Activated CD8-positive, alpha-beta T cell treated with anti-CD3 and anti-CD28 coated beads, Interleukin-2, amount 10 ng/mL, durations not matched to agents 7 days and 5 days (primary cell): ENCODE measurements around the gene APOBEC4. TPM values are rescaled to one million over a fixed set of nuclear protein-coding genes. Genes with fewer than 3 reads are reported as not detected.

Experiments
- ATAC-seq: fragments of 150-1000 bp; cut with Tn5 transposase; one replicate; pipeline ENCODE4 v1.10.0; 2021; ENCODE audit warnings: moderate library complexity
- CTCF ChIA-PET: fragments of 350-600 bp; sonication (Branson Sonifier 250); formaldehyde crosslinking; loops from one replicate; lab custom pipeline; 2021; ENCODE audit warnings: antibody characterized with exemption; lab: Charles Lee
- POLR2A ChIA-PET: fragments of 350-600 bp; sonication (Branson Sonifier 250); formaldehyde crosslinking; loops from one replicate; lab custom pipeline; 2021; ENCODE audit warnings: antibody characterized with exemption; lab: Charles Lee
- DNase-seq: peaks from one replicate; pipeline ENCODE4 v3.0.0-alpha.2; 2020
- H3K27ac Mint-ChIP-seq: one replicate; pipeline ENCODE4 v1.8.0; 2021; ENCODE audit warnings: mild to moderate bottlenecking, mixed read lengths
- H3K27me3 Mint-ChIP-seq: one replicate; pipeline ENCODE4 v1.8.0; 2021; ENCODE audit warnings: low read depth, mixed read lengths
- H3K36me3 Mint-ChIP-seq: one replicate; pipeline ENCODE4 v1.8.0; 2021; ENCODE audit warnings: low read depth, mixed read lengths
- H3K4me1 Mint-ChIP-seq: one replicate; pipeline ENCODE4 v1.8.0; 2021; ENCODE audit warnings: low read depth, mixed read lengths
- H3K4me3 Mint-ChIP-seq: one replicate; pipeline ENCODE4 v1.8.0; 2021; ENCODE audit warnings: mild to moderate bottlenecking, mixed read lengths
- H3K9me3 Mint-ChIP-seq: one replicate; pipeline ENCODE4 v1.8.0; 2022; ENCODE audit warnings: mixed read lengths; ENCODE audit not compliant: insufficient read depth
- total RNA-seq, 2 experiments: library from RNA; stranded (reverse); gene quantifications; one replicate each; pipeline ENCODE4 v1.2.3, GENCODE V29; 2021

Gene APOBEC4
- total RNA-seq, 2 experiments from 2014 or later: not detected

GRCh38 chr1:183674339-183674738, 21.2 kb upstream of the APOBEC4 start:
- no peaks in the 10 kb centered on the region for H3K4me1 Mint-ChIP-seq
- peaks cover 13% of the 10 kb centered on the region for H3K27me3 Mint-ChIP-seq
- peaks cover 4% of the 10 kb centered on the region for H3K9me3 Mint-ChIP-seq
- ATAC-seq (no peak), DNase-seq (no peak)
- H3K27ac Mint-ChIP-seq: no peak overlapping the region
- ChIA-PET CTCF (interaction anchor here (1.0 to 4.8 kb wide), 3 partner anchors 11 to 242 kb away, joined by 3 to 24 read pairs (median 5); no protein-coding TSS in a partner anchor), POLR2A (no interaction called here)
- no peak overlapping the region for H3K4me3 Mint-ChIP-seq
- H3K36me3 Mint-ChIP-seq: no peaks in the 10 kb centered on the region

- Mint-ChIP-seq H3K9me3 (peaks cover 4% of the 10 kb centered on the region), H3K27me3 (peaks cover 13% of the 10 kb centered on the region), H3K4me1 (no peaks in the 10 kb centered on the region), H3K4me3 (no peak overlapping the region), H3K27ac (no peak overlapping the region), H3K36me3 (no peaks in the 10 kb centered on the region)
- ATAC-seq (no peak), DNase-seq (no peak)
- POLR2A ChIA-PET: no interaction called here
- CTCF ChIA-PET: interaction anchor here (1.0 to 4.8 kb wide), 3 partner anchors 12 to 242 kb away, joined by 3 to 24 read pairs (median 5); no protein-coding TSS in a partner anchor
Measured at GRCh38 chr1:183673605-183674323, 20.6 kb upstream of the APOBEC4 start.

DNA sequence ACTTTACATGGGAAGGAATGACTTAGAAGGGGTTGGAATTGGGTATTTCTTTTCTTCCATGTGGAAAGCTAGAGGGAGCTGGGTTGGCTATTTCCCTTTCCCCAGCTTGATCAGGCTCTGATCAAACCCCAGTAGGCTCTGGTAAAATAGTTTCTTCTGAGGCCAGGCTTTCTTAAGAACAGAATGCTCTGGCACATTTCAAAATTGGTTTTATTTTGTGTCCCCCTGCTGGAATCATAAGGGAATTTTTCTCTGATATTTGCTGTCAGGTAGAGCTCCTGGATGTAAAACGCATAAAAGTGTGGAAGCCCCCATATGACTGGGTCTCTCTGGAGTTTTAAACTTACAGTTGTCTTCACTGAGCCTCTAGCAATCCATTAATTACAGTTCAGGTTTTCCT, 17.1 kb upstream of the APOBEC4 start:
- Mint-ChIP-seq H3K27ac (no peak overlapping the region), H3K4me3 (no peak overlapping the region), H3K9me3 (peaks cover 4% of the 10 kb centered on the region), H3K27me3 (peaks cover 6% of the 10 kb centered on the region), H3K4me1 (no peaks in the 10 kb centered on the region), H3K36me3 (no peaks in the 10 kb centered on the region)
- POLR2A ChIA-PET: no interaction called here
- CTCF ChIA-PET: interaction anchor here (1.1 to 3.6 kb wide), 2 partner anchors 15 kb away, joined by 7 to 18 read pairs; no protein-coding TSS in a partner anchor
- ATAC-seq (no peak), DNase-seq (no peak)

DNA sequence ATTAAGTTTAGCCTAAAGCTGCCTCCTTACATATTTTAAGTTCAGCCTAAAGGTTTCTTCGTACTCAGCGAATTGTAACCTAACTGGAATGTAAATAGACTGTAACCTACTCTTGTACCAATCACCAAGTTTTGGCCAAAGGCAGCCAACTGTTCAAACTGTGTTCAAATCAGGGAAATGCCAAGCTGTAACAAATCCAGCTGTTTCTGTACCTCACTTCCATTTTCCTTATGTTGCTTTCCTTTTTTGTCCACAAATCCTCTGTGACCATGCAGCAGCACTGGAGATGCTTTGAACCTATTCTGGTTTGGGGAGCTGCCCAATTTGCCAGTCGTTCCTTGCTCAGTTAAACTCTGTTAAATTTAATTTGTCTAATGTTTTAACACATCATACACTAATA, 3.2 kb upstream of the APOBEC4 start:
- ChIA-PET CTCF (interaction anchor here (1.1 to 6.2 kb wide), 21 partner anchors 9 to 264 kb away, joined by 3 to 188 read pairs (median 10); no protein-coding TSS in a partner anchor), POLR2A (interaction anchor here (2.3 to 5.9 kb wide), 2 partner anchors 22 to 259 kb away, joined by 6 to 29 read pairs; partner anchors contain the start of gene ARPC5)
- H3K9me3 Mint-ChIP-seq: no peaks in the 10 kb centered on the region
- no peak for ATAC-seq
- no peak for DNase-seq
- H3K4me3 Mint-ChIP-seq: no peak overlapping the region
- peaks cover 36% of the 10 kb centered on the region for H3K4me1 Mint-ChIP-seq
- H3K27ac Mint-ChIP-seq: no peak overlapping the region
- H3K27me3 Mint-ChIP-seq: peaks cover 7% of the 10 kb centered on the region
- H3K36me3 Mint-ChIP-seq: no peaks in the 10 kb centered on the region

DNA sequence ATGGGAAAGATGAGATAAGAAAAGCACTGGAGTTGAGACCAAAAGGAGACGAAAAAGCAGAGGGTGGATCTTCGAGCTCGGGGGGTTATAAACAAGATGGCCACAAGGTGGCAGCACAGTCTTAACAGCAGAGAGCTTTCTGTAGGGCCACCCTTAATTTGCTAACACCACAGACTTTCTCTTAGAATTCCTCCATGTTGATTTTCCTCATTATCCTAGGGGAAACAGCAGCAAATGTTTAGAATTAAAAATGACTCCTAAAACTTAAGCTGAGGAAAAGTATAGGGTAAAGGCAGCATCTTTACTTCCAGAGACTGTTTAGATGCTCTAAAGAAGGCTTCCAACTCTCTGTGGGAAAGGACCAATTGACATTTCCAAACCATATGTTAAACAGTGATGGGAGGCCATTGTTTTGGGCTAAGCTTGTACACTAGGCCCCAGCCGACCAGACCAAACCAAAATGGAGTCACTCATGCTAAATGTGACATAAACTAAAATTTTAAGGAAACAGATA, 2.5 kb upstream of the APOBEC4 start:
- Mint-ChIP-seq H3K9me3 (no peaks in the 10 kb centered on the region), H3K36me3 (no peaks in the 10 kb centered on the region), H3K27ac (no peak overlapping the region), H3K4me3 (no peak overlapping the region), H3K4me1 (peaks cover 39% of the 10 kb centered on the region), H3K27me3 (peaks cover 4% of the 10 kb centered on the region)
- DNase-seq (peak; percentile 82), ATAC-seq (peak; percentile 70)
- CTCF ChIA-PET: interaction anchor here (0.7 to 6.2 kb wide), 50 partner anchors 8 to 1008 kb away, joined by 3 to 188 read pairs (median 4); partner anchors contain the start of genes ARPC5 and TSEN15
- POLR2A ChIA-PET: interaction anchor here (2.3 to 5.9 kb wide), 2 partner anchors 21 to 260 kb away, joined by 6 to 29 read pairs; partner anchors contain the start of gene ARPC5

DNA sequence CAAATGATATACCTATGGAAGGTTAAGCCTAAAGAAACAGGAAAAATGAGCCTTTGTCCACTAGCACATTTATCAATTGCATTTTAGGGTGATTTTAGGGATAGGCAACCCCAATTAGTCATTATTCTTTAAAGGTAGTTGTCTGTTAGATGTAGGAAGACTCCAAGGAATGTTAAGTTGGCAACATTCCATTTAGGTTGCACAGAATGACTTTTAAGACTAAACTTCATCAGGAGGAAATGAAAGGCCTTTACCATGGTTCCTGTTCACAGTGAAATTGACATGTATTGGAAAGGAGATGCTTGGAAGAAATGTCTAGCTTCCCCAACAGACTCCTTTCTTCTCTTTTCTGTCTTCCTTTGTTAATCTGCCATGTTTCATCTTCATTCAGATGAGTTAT, 1.6 kb upstream of the APOBEC4 start:
- ATAC-seq (no peak), DNase-seq (no peak)
- Mint-ChIP-seq H3K36me3 (no peaks in the 10 kb centered on the region), H3K27ac (no peak overlapping the region), H3K4me1 (peaks cover 39% of the 10 kb centered on the region), H3K4me3 (no peak overlapping the region), H3K27me3 (no peaks in the 10 kb centered on the region), H3K9me3 (no peaks in the 10 kb centered on the region)
- ChIA-PET POLR2A (interaction anchor here (0.7 to 5.9 kb wide), 4 partner anchors 10 to 261 kb away, joined by 3 to 29 read pairs (median 4); partner anchors contain the start of gene ARPC5), CTCF (interaction anchor here (0.6 to 6.2 kb wide), 35 partner anchors 7 to 400 kb away, joined by 3 to 188 read pairs (median 6); partner anchors contain the start of genes ARPC5 and TSEN15)

GRCh38 chr1:183653876-183654451, 848 bp upstream of the APOBEC4 start:
- Mint-ChIP-seq H3K4me3 (no peak overlapping the region), H3K27me3 (no peaks in the 10 kb centered on the region), H3K4me1 (peaks cover 39% of the 10 kb centered on the region), H3K9me3 (no peaks in the 10 kb centered on the region), H3K36me3 (no peaks in the 10 kb centered on the region), H3K27ac (peak overlapping the region; percentile 19)
- ATAC-seq (no peak), DNase-seq (no peak)
- CTCF ChIA-PET: interaction anchor here (1.1 to 6.2 kb wide), 18 partner anchors 9 to 302 kb away, joined by 3 to 188 read pairs (median 10); no protein-coding TSS in a partner anchor
- POLR2A ChIA-PET: interaction anchor here (0.7 to 5.9 kb wide), 3 partner anchors 11 to 136 kb away, joined by 3 to 29 read pairs (median 3); partner anchors contain the start of gene ARPC5

- Mint-ChIP-seq H3K36me3 (no peaks in the 10 kb centered on the region), H3K9me3 (no peaks in the 10 kb centered on the region), H3K27me3 (no peaks in the 10 kb centered on the region), H3K4me1 (peaks cover 39% of the 10 kb centered on the region), H3K4me3 (no peak overlapping the region), H3K27ac (no peak overlapping the region)
- no peak for ATAC-seq
- ChIA-PET CTCF (interaction anchor here (0.8 to 6.2 kb wide), 9 partner anchors 16 to 262 kb away, joined by 3 to 188 read pairs (median 8); no protein-coding TSS in a partner anchor), POLR2A (interaction anchor here (5.9 kb wide), 1 partner anchor 19 kb away, joined by 29 read pairs; the partner anchor contains the start of gene ARPC5)
- DNase-seq: no peak
Measured at GRCh38 chr1:183653462-183653794, 312 bp upstream of the APOBEC4 start.

GRCh38 chr1:183652107-183652506, 1.0 kb downstream of the APOBEC4 start:
- no peaks in the 10 kb centered on the region for H3K27me3 Mint-ChIP-seq
- H3K36me3 Mint-ChIP-seq: no peaks in the 10 kb centered on the region
- ATAC-seq: peak; percentile 49
- DNase-seq: no peak
- H3K27ac Mint-ChIP-seq: peak overlapping the region; percentile 73
- ChIA-PET CTCF (interaction anchor here (1.4 to 6.2 kb wide), 4 partner anchors 19 to 263 kb away, joined by 3 to 188 read pairs (median 92); no protein-coding TSS in a partner anchor), POLR2A (interaction anchor here (5.9 kb wide), 1 partner anchor 18 kb away, joined by 29 read pairs; the partner anchor contains the start of gene ARPC5)
- H3K9me3 Mint-ChIP-seq: no peaks in the 10 kb centered on the region
- peaks cover 39% of the 10 kb centered on the region for H3K4me1 Mint-ChIP-seq
- H3K4me3 Mint-ChIP-seq: no peak overlapping the region

DNA sequence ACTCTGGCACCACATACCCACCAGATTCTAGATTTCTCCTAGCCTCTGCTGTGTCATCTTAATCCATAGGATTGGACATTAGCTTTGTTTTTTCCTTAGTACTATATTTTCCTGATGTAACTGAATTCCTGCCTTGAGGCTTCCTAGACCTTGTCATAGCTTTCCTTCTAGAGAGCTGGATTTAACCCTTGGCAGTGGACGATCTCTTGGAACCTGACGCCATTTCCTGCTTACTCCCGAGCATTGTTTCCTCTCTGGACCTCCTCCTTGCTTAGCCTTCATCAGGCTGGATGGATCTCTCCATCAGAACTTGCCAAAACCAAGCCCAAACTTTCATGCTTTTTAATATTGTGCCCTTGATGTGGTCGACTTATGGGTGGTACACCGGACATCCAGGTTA, 1.5 kb downstream of the APOBEC4 start:
- Mint-ChIP-seq H3K27ac (no peak overlapping the region), H3K4me1 (peaks cover 39% of the 10 kb centered on the region), H3K36me3 (no peaks in the 10 kb centered on the region), H3K9me3 (no peaks in the 10 kb centered on the region), H3K27me3 (no peaks in the 10 kb centered on the region), H3K4me3 (no peak overlapping the region)
- DNase-seq: no peak
- POLR2A ChIA-PET: interaction anchor here (5.9 kb wide), 1 partner anchor 17 kb away, joined by 29 read pairs; the partner anchor contains the start of gene ARPC5
- no peak for ATAC-seq
- CTCF ChIA-PET: interaction anchor here (1.4 to 6.2 kb wide), 4 partner anchors 19 to 264 kb away, joined by 3 to 188 read pairs (median 92); no protein-coding TSS in a partner anchor

- no peak for DNase-seq
- no peak overlapping the region for H3K4me3 Mint-ChIP-seq
- no peaks in the 10 kb centered on the region for H3K36me3 Mint-ChIP-seq
- ChIA-PET POLR2A (no interaction called here), CTCF (interaction anchor here (2.1 to 4.6 kb wide), 3 partner anchors 8 to 268 kb away, joined by 10 to 25 read pairs (median 19); no protein-coding TSS in a partner anchor)
- no peak overlapping the region for H3K27ac Mint-ChIP-seq
- H3K27me3 Mint-ChIP-seq: no peaks in the 10 kb centered on the region
- peaks cover 20% of the 10 kb centered on the region for H3K4me1 Mint-ChIP-seq
- ATAC-seq: no peak
- H3K9me3 Mint-ChIP-seq: no peaks in the 10 kb centered on the region
Measured at GRCh38 chr1:183648042-183648441, 5.1 kb downstream of the APOBEC4 start.
